Muscle layer of duodenum (tissue), 2 donors: ENCODE data around the gene FSHR.

Experiments used
- H3K27ac ChIP-seq: one replicate; pipeline ENCODE4 v1.7.0; 2013; ENCODE audit warnings: mild to moderate bottlenecking, low read length
- H3K27me3 ChIP-seq: one replicate; pipeline ENCODE4 v1.7.0; 2013; ENCODE audit warnings: low read depth, mild to moderate bottlenecking, control low read depth, low read length
- H3K36me3 ChIP-seq, 2 donors: one replicate each; pipeline ENCODE4 v1.7.0; 2013; ENCODE audit warnings: low read length in 2 of 2, control low read depth in 1 of 2, mild to moderate bottlenecking in 1 of 2; ENCODE audit not compliant: insufficient read depth in 2 of 2, control insufficient read depth in 1 of 2
- H3K4me1 ChIP-seq, 2 donors: one replicate each; pipeline ENCODE4 v1.7.0; 2013; ENCODE audit warnings: low read length in 2 of 2, mild to moderate bottlenecking in 2 of 2, control low read depth in 1 of 2, moderate library complexity in 1 of 2; ENCODE audit not compliant: insufficient read depth in 2 of 2, control insufficient read depth in 1 of 2
- H3K4me3 ChIP-seq, 2 donors: one replicate each; pipeline ENCODE4 v1.7.0; 2013; ENCODE audit warnings: low read length in 2 of 2, low read depth in 1 of 2, mild to moderate bottlenecking in 1 of 2
- H3K9me3 ChIP-seq, 2 donors: one replicate each; pipeline ENCODE4 v1.7.0; 2013; ENCODE audit warnings: low read length in 2 of 2, control low read depth in 1 of 2, mild to moderate bottlenecking in 1 of 2; ENCODE audit not compliant: control insufficient read depth in 1 of 2
- donor health status: healthy.

FSHR gene

DNA sequence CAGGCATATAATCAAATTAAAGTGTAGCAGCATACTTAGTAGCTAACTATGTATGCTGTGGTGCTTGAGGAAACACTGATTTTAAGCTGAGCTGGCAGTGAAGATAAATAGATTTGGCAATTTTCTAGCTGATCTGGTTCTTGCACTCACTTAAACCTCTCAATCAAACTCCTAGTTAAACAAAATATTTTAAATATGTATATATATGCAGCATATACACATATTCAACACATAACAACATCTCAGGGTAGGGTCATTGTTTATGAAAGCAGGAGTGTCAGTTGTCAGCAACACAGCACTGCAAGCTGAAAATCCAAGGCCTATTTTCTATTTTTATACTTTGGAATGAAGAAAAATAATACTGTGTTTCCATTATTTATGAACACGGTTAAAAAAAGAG lies 10.4 kb upstream of the FSHR start:
- Histone ChIP-seq H3K27me3 (no peaks in the 10 kb centered on the region), H3K27ac (no peak overlapping the region), H3K4me3 (no peak overlapping the region), H3K36me3 (no peaks in the 10 kb centered on the region), H3K4me1 (no peaks in the 10 kb centered on the region), H3K9me3 (no peaks in the 10 kb centered on the region)

DNA sequence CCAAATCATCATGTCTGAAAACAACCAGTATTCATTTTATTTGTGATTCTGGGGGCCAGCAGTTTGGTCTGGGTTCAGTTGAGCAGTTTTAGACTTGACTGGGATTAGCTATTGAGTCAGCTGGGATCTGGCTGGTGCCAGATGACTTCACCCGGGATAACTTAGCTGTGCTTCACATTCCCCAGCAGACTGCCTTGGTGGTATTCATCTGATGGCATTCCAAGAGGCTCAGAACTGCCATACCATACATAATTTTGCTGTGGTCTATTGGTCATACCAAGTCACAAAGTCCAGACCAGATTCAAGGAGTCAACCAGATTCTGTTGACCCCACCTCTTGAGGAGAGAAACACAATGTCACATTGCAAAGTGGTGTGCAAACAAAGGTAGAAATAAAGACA lies 7.8 kb upstream of the FSHR start:
- Histone ChIP-seq H3K27ac (no peak overlapping the region), H3K9me3 (no peaks in the 10 kb centered on the region), H3K27me3 (no peaks in the 10 kb centered on the region), H3K4me1 (no peaks in the 10 kb centered on the region), H3K36me3 (no peaks in the 10 kb centered on the region), H3K4me3 (no peak overlapping the region)

DNA sequence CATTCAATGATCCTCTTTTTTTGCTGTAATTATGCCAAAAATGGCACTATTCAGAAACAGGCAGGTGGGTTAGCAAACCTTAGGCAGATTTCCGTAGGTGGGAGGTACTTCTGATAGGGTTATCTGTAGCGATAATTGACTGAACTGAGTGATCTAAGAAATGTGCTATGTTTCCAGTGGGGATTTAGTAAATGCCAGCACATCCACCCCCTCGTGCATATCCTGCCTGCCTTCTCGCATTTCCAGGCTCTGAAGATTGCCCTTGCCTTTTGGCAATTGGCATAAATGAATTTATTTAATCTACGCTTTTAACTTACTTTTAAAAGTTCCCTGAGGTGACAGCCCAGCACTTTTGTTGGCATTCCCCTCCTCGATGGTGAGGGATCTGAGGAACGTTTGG lies 576 bp upstream of the FSHR start:
- Histone ChIP-seq H3K4me1 (no peaks in the 10 kb centered on the region), H3K36me3 (no peaks in the 10 kb centered on the region), H3K27ac (no peak overlapping the region), H3K4me3 (no peak overlapping the region), H3K27me3 (no peaks in the 10 kb centered on the region), H3K9me3 (no peaks in the 10 kb centered on the region)

DNA sequence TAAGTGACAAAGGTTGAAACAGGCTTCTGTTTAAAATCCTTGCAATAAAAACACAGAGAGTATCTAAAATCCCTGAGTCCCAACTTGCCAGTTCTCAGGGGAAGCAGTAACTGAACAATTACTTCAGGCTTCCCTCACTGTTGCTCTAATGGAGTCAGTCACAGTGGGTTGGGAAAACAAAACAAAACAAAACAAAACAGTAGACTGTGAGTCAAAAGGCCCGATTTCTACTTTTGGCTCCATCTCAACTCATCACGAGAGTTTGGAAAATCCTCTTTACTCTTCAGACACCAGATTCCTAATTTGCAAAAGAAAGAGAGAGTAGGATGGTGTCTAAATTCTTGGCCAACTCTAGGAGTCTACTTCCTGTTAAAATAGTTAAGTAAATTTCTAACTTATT lies 1.1 kb downstream of the FSHR start:
- H3K36me3 ChIP-seq = no peaks in the 10 kb centered on the region
- no peaks in the 10 kb centered on the region for H3K27me3 ChIP-seq
- H3K4me1 ChIP-seq = no peaks in the 10 kb centered on the region
- H3K4me3 ChIP-seq = no peak overlapping the region
- no peak overlapping the region for H3K27ac ChIP-seq
- no peaks in the 10 kb centered on the region for H3K9me3 ChIP-seq

DNA sequence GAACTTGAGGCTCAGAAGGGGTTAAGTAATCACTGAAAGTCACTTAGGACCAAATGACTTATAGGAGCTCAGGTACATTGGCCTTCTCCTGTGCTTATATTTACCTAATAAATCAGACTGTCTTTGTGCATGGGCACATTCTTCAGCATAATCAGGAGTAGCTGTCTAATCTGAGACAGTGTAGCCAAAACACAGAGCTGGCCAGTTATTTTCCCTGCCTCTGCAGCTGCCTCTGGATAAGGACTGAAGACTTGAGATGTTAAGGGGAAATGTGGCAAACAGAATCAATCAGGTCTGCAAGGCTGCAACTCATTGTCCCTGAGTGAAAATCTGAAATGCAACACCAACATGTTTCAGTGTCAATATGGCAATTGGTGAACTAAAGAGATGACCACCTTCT lies 1.5 kb downstream of the FSHR start:
- Histone ChIP-seq H3K4me3 (no peak overlapping the region), H3K27ac (no peak overlapping the region), H3K27me3 (no peaks in the 10 kb centered on the region), H3K4me1 (no peaks in the 10 kb centered on the region), H3K9me3 (no peaks in the 10 kb centered on the region), H3K36me3 (no peaks in the 10 kb centered on the region)

DNA sequence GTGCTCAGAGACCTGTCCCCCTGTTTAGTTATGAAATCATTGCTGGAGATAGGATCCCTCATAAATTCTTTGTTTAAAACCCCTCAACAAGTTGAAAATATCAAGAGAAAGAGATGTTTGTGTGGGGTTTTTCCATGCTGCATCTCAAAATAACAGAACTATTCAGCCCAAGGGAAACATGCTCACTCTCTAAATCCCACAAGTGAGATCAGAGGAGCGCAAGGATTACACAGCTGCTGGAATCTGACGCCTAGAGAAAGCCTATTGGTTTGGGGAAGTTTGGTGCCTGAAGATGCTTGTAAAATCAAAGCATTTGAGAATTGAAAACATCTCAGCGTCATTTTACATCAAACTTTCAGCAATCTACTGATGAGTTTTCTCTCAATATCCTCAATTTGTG lies 7.9 kb downstream of the FSHR start:
- no peaks in the 10 kb centered on the region for H3K4me1 ChIP-seq
- no peaks in the 10 kb centered on the region for H3K36me3 ChIP-seq
- no peaks in the 10 kb centered on the region for H3K9me3 ChIP-seq
- H3K27me3 ChIP-seq = no peaks in the 10 kb centered on the region
- H3K4me3 ChIP-seq = no peak overlapping the region
- no peak overlapping the region for H3K27ac ChIP-seq

DNA sequence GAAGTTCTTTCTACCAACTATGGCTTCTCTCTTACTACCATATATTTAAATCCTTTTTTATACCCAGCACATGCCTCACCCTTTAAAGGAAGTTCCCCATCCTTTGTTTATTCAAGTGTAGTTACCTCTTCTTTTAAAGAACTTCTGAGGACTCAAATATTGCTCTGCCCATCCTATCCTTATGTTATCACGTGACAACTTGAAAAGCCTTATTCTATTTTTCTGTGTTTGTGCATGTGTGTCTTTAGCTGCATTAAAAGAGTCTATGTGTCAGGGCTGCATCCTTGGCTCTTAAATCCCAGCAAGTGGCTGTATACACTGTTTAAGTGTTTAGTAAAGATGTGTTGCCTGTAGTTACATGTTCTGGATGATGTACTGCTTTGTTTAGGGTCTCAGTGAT lies 22.5 kb downstream of the FSHR start:
- Histone ChIP-seq H3K36me3 (no peaks in the 10 kb centered on the region), H3K27ac (no peak overlapping the region), H3K27me3 (no peaks in the 10 kb centered on the region), H3K4me3 (no peak overlapping the region), H3K4me1 (no peaks in the 10 kb centered on the region), H3K9me3 (peaks cover 0 to 5% of the 10 kb centered on the region in 2 donors)

DNA sequence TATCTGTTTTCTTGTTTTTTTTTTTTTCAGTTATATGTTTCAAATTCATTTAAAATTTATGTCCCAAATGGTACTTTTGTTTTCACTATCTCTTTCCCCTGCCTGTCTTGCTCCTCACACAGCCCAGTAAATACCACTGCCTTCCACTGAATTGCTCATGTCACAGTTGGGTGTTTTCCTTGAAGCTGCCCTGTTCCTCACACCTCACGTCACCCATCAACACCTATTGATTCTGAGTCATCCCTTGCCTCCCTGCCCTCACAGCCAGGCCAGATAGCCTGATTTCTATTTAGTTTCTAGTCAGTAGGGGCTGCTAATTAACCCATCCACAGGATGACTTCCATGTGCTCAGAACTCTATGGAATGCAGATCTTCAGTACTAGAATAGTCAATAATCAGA lies 25.3 kb downstream of the FSHR start:
- no peaks in the 10 kb centered on the region for H3K36me3 ChIP-seq
- no peak overlapping the region for H3K4me3 ChIP-seq
- peaks cover 0 to 5% of the 10 kb centered on the region in 2 donors for H3K9me3 ChIP-seq
- no peaks in the 10 kb centered on the region for H3K27me3 ChIP-seq
- no peaks in the 10 kb centered on the region for H3K4me1 ChIP-seq
- no peak overlapping the region for H3K27ac ChIP-seq

DNA sequence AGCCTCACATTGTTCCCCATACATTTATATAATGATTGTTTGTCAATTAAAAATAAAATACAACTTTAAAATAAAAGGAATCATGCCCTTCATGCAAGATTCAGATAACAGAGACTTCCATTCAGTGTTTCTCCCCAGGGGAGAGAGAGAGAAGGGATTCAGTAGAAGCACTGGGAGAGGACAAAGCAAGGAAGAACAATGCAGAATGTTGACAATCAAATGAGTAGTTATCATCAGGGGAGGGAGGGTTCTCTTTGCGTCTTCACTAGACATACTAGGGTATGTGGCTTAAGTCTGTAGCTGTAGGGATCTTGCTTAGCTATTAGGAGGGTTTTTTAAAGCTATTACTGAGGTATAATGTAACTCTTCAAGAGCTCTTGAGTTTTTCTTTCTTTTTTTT lies 30.7 kb downstream of the FSHR start:
- H3K4me1 ChIP-seq = no peaks in the 10 kb centered on the region
- no peaks in the 10 kb centered on the region for H3K27me3 ChIP-seq
- no peaks in the 10 kb centered on the region for H3K9me3 ChIP-seq

DNA sequence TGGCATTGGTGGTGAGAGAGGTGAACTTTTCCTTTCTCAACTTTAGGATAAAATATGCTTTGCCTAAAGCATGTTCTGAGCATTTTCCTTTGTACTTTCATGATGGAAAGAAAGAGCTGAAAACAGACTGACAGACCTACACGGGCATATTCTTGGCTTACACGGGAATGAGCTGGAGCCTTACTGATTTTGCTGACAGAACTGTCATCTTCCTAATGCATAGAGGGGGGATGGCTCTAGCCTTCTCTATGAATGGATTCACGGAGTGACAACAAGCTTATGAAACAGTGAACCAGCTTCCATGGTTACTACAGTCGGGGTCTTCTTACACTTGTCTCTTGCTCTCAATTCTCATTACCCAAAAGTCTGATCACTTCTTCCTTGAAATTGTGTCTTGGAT lies 32.2 kb downstream of the FSHR start:
- Histone ChIP-seq H3K27ac (no peak overlapping the region), H3K4me1 (no peaks in the 10 kb centered on the region), H3K9me3 (no peaks in the 10 kb centered on the region), H3K27me3 (no peaks in the 10 kb centered on the region), H3K4me3 (no peak overlapping the region), H3K36me3 (no peaks in the 10 kb centered on the region)

More for the DNA sequence above, 30.7 kb downstream of the FSHR start:
- no peak overlapping the region for H3K4me3 ChIP-seq
- no peaks in the 10 kb centered on the region for H3K36me3 ChIP-seq
- H3K27ac ChIP-seq = no peak overlapping the region

DNA sequence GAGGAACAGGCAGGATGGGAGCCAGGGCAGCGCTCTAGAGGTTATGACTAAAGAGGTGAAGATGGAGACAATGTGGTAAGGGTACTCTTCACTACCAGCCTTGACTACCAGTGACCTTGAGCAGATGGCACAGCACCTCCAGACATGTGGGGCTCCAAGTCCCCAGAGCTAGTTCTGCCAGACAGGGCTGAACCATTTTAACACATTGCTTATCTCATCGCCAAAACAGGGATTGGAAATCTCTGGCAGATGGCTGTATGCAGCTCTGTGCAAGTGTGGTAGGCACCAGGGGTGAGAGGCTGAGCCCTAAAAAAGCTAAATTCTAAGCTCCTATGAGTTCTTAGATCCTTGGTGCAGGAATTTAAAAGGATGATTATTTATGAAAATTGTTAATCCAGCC lies 41.3 kb downstream of the FSHR start:
- Histone ChIP-seq H3K27ac (no peak overlapping the region), H3K4me1 (no peaks in the 10 kb centered on the region), H3K36me3 (no peaks in the 10 kb centered on the region), H3K9me3 (no peaks in the 10 kb centered on the region), H3K27me3 (no peaks in the 10 kb centered on the region), H3K4me3 (no peak overlapping the region)

DNA sequence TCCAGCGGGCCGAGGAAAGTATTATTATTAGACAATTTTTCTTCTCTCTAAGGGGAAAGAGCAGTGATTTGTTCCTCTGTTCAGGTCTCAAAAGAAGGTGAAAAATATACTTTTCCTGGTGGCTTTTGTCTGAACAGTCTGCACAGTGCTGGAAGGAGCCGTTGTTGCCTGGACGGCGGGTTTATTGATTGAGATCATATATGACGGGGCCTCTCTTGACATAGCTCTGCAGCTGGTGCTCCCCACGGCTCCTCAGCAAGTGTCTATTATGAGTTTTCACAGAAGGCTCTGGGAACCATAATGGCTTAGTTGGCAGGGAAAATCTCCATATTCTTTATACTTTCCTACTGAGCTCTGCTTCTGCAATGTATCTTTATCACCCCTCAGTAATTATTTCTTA lies 42.9 kb downstream of the FSHR start:
- no peak overlapping the region for H3K27ac ChIP-seq
- H3K9me3 ChIP-seq = no peaks in the 10 kb centered on the region
- H3K27me3 ChIP-seq = no peaks in the 10 kb centered on the region
- H3K4me3 ChIP-seq = no peak overlapping the region
- H3K36me3 ChIP-seq = no peaks in the 10 kb centered on the region
- no peaks in the 10 kb centered on the region for H3K4me1 ChIP-seq
